ENCODE measurements around the gene EBP.

The EBP gene

GRCh38 chrX:48521353-48522243, at the start of gene EBP:
Gene EBP (plus strand): TSS chrX:48521808. CDS start chrX:48523772, 1,964 bp downstream.
- ATAC-seq (peak; percentile 95), DNase-seq (peak; percentile 92 to 97)
- peaks cover 44% of the 10 kb centered on the region for H3K4me1 Mint-ChIP-seq

GRCh38 chrX:48472225-48472624, 49.4 kb upstream of the EBP start:
- Mint-ChIP-seq H3K9me3 (no peaks in the 10 kb centered on the region), H3K27ac (no peak overlapping the region), H3K4me3 (no peak overlapping the region), H3K27me3 (no peaks in the 10 kb centered on the region), H3K4me1 (peaks cover 40% of the 10 kb centered on the region)
- DNase-seq = no peak
- no peak for ATAC-seq

More at GRCh38 chrX:48521353-48522243, at the start of gene EBP:
- peak within 1 kb of the TSS; percentile 73 to 89 for H3K4me3 Mint-ChIP-seq
- H3K9me3 Mint-ChIP-seq = no peaks in the 10 kb centered on the region
- H3K27ac Mint-ChIP-seq = peak within 1 kb of the TSS; percentile 98 to 99
- no peaks in the 10 kb centered on the region for H3K27me3 Mint-ChIP-seq

- no peak for DNase-seq
- H3K27me3 Mint-ChIP-seq = no peaks in the 10 kb centered on the region
- no peak overlapping the region for H3K27ac Mint-ChIP-seq
- ATAC-seq = no peak
- no peaks in the 10 kb centered on the region for H3K9me3 Mint-ChIP-seq
- no peak overlapping the region for H3K4me3 Mint-ChIP-seq
- H3K4me1 Mint-ChIP-seq = peaks cover 43% of the 10 kb centered on the region
These were observed 48.5 kb upstream of the EBP start for GRCh38 chrX:48472851-48473703.

- Mint-ChIP-seq H3K27me3 (no peaks in the 10 kb centered on the region), H3K4me3 (no peak overlapping the region), H3K4me1 (peaks cover 49% of the 10 kb centered on the region), H3K27ac (no peak overlapping the region), H3K9me3 (no peaks in the 10 kb centered on the region)
- ATAC-seq (no peak), DNase-seq (no peak)
These were observed 48.0 kb upstream of the EBP start for GRCh38 chrX:48473704-48473990.

GRCh38 chrX:48474127-48474526, 47.5 kb upstream of the EBP start:
- H3K4me3 Mint-ChIP-seq = peak overlapping the region in 1 of 2 donors; percentile 19
- ATAC-seq (no peak), DNase-seq (no peak)
- H3K9me3 Mint-ChIP-seq = no peaks in the 10 kb centered on the region
- no peak overlapping the region for H3K27ac Mint-ChIP-seq
- H3K4me1 Mint-ChIP-seq = peaks cover 54% of the 10 kb centered on the region
- H3K27me3 Mint-ChIP-seq = no peaks in the 10 kb centered on the region

- DNase-seq (no peak), ATAC-seq (no peak)
- H3K4me3 Mint-ChIP-seq = peak overlapping the region; percentile 56 to 97
- no peaks in the 10 kb centered on the region for H3K27me3 Mint-ChIP-seq
- peak overlapping the region in 1 of 2 donors; percentile 80 for H3K27ac Mint-ChIP-seq
- H3K4me1 Mint-ChIP-seq = peaks cover 52% of the 10 kb centered on the region
- no peaks in the 10 kb centered on the region for H3K9me3 Mint-ChIP-seq
These were observed 47.0 kb upstream of the EBP start for GRCh38 chrX:48474581-48474980.

- Mint-ChIP-seq H3K4me1 (peaks cover 52% of the 10 kb centered on the region), H3K27ac (peak overlapping the region; percentile 98 to 100), H3K4me3 (peak overlapping the region; percentile 97), H3K9me3 (no peaks in the 10 kb centered on the region), H3K27me3 (no peaks in the 10 kb centered on the region)
- no peak for DNase-seq
- no peak for ATAC-seq
These were observed 46.3 kb upstream of the EBP start for GRCh38 chrX:48475296-48475695.

- DNase-seq = peak; percentile 77 to 86
- ATAC-seq = peak; percentile 95
- no peaks in the 10 kb centered on the region for H3K27me3 Mint-ChIP-seq
- peaks cover 55% of the 10 kb centered on the region for H3K4me1 Mint-ChIP-seq
- H3K4me3 Mint-ChIP-seq = peak within 1 kb of the TSS; percentile 97
- H3K9me3 Mint-ChIP-seq = no peaks in the 10 kb centered on the region
- H3K27ac Mint-ChIP-seq = peak within 1 kb of the TSS; percentile 98 to 100
These were observed 45.6 kb upstream of the EBP start, which contains the start of gene FTSJ1 for GRCh38 chrX:48475774-48476577. Gene FTSJ1 (plus strand): TSS chrX:48476199. CDS start chrX:48478048, 1,849 bp downstream.

- peaks cover 55% of the 10 kb centered on the region for H3K4me1 Mint-ChIP-seq
- H3K27ac Mint-ChIP-seq = peak overlapping the region; percentile 98 to 100
- ATAC-seq = no peak
These were observed 44.7 kb upstream of the EBP start for GRCh38 chrX:48476919-48477318.

GRCh38 chrX:48477960-48478755, 43.5 kb upstream of the EBP start:
- DNase-seq = no peak
- H3K27ac Mint-ChIP-seq = peak overlapping the region; percentile 69 to 74
- no peaks in the 10 kb centered on the region for H3K9me3 Mint-ChIP-seq
- no peak for ATAC-seq
- no peaks in the 10 kb centered on the region for H3K27me3 Mint-ChIP-seq
- peak overlapping the region in 1 of 2 donors; percentile 97 for H3K4me3 Mint-ChIP-seq
- H3K4me1 Mint-ChIP-seq = peaks cover 55% of the 10 kb centered on the region

More at GRCh38 chrX:48476919-48477318, 44.7 kb upstream of the EBP start:
- Mint-ChIP-seq H3K9me3 (no peaks in the 10 kb centered on the region), H3K4me3 (peak overlapping the region; percentile 97), H3K27me3 (no peaks in the 10 kb centered on the region)
- DNase-seq = no peak

- peak overlapping the region; percentile 68 to 69 for H3K27ac Mint-ChIP-seq
- no peak for ATAC-seq
- H3K4me3 Mint-ChIP-seq = peak overlapping the region in 1 of 2 donors; percentile 10
- H3K4me1 Mint-ChIP-seq = peaks cover 54% of the 10 kb centered on the region
- no peak for DNase-seq
- H3K9me3 Mint-ChIP-seq = no peaks in the 10 kb centered on the region
- no peaks in the 10 kb centered on the region for H3K27me3 Mint-ChIP-seq
These were observed 42.8 kb upstream of the EBP start for GRCh38 chrX:48478806-48479205.

GRCh38 chrX:48480142-48480541, 41.5 kb upstream of the EBP start:
- DNase-seq (no peak), ATAC-seq (no peak)
- Mint-ChIP-seq H3K27ac (no peak overlapping the region), H3K27me3 (no peaks in the 10 kb centered on the region), H3K9me3 (no peaks in the 10 kb centered on the region), H3K4me1 (peaks cover 41% of the 10 kb centered on the region), H3K4me3 (no peak overlapping the region)

GRCh38 chrX:48480583-48480982, 41.0 kb upstream of the EBP start:
- no peaks in the 10 kb centered on the region for H3K9me3 Mint-ChIP-seq
- H3K4me3 Mint-ChIP-seq = no peak overlapping the region
- peaks cover 41% of the 10 kb centered on the region for H3K4me1 Mint-ChIP-seq
- DNase-seq = no peak
- peak overlapping the region in 1 of 2 donors; percentile 23 for H3K27ac Mint-ChIP-seq
- no peaks in the 10 kb centered on the region for H3K27me3 Mint-ChIP-seq
- ATAC-seq = no peak

- Mint-ChIP-seq H3K4me3 (no peak overlapping the region), H3K27me3 (no peaks in the 10 kb centered on the region), H3K4me1 (peaks cover 27% of the 10 kb centered on the region), H3K9me3 (no peaks in the 10 kb centered on the region), H3K27ac (peak overlapping the region in 1 of 2 donors; percentile 63)
- ATAC-seq (no peak), DNase-seq (no peak)
These were observed 39.1 kb upstream of the EBP start for GRCh38 chrX:48482526-48482925.

Data from stimulated activated naive CD8-positive, alpha-beta T cell treated with anti-CD3 and anti-CD28 coated beads, Interleukin-15, amount 100 ng/mL, for 72 hours (primary cell).